ENCODE results near the gene KICS2.

- TF ChIP-seq CTCF (IDR thresholded peaks at IDR 0.05), result no peak
- TF ChIP-seq POLR2A (IDR thresholded peaks at IDR 0.05), result no peak
Measured at GRCh38 chr12:64189530-64189929, 32.6 kb downstream of the KICS2 start.

All from Peyer's patch (tissue), 4 donors.